GM19035 (cell line): ENCODE results near the gene STK10.

Experiments
- ATAC-seq: cut with Tn5 transposase; IDR thresholded peaks from one replicate; pipeline ENCODE4 v1.9.1; 2021; ENCODE audit not compliant: unreplicated experiment

STK10 gene

DNA sequence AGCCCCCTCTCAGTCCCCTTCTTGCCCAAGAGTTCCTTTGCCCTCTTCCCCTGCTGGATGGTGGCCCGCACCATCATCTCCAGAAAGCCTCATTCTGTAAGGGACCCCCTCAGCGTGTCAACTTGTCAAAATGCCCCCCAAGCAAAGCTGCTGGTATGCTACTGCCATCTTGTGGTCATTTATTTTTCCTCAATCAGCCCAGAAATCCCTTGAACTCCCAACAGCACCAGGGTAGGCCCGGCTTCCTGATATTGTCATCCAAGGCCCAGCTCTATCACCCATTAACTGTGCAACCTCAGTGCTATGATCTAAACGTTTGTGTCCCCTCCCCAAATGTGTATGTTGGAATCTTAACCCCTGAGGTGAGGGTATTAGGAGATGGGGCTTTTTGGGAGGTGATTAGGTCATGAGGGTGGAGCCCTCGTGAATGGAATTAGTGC lies 128.3 kb downstream of the STK10 start:
- ATAC-seq = no peak

DNA sequence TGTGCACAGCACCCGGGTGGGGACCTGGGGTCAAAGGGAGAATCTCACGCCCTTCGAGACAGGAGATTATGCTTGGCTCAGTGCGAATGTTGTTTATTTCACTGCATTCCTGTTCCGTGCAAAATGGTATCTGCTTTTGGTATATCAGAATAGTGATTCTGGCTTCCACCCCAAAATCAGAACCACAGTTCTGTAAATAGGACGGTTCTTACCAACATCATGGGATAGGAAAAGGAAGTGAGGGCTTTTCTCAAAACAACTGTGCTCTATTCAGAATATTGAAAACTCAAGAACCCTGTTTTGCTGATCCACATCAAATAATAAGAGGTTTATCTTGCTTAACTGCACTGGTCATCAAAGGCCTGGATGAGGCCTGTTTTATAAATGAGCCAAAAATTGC lies 129.9 kb downstream of the STK10 start:
- no peak for ATAC-seq

DNA sequence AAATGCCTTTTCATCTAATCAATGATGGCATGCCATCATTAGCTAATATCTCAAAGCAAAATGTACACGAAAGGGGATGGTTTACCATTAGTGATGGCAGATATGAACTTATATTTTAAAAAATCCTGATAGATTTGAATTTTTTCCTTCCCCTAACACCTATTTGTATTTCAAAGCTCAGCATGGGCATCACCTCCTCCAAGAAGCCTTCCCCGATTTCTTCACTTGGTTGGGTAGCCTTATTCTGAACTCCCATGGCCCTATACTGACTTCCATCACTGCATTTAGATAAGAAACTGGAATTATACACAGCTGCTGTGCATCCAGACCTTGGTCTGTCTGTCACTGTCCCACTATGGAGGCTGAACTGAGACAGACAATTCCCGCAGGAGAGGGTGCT lies 132.0 kb downstream of the STK10 start:
- ATAC-seq = no peak

DNA sequence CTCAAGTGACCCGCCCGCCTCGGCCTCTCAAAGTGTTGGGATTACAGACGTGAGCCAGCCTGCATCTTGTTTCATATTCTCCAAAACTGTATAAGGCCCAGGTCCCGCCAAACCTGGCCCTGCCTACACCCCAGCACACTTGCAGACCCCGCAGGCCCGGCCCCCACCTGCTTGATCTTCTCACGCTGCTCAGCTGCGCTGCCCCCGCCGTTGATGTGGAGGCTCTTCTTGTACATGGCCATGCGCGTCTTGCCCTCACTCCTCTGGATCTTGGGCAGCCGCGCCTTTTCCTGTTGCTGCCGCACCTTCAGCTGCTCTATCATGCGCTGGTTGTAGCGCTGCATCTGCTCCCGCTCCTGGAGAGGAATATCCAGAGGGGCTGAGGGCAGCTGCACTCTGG lies 132.6 kb downstream of the STK10 start:
- ATAC-seq = no peak

DNA sequence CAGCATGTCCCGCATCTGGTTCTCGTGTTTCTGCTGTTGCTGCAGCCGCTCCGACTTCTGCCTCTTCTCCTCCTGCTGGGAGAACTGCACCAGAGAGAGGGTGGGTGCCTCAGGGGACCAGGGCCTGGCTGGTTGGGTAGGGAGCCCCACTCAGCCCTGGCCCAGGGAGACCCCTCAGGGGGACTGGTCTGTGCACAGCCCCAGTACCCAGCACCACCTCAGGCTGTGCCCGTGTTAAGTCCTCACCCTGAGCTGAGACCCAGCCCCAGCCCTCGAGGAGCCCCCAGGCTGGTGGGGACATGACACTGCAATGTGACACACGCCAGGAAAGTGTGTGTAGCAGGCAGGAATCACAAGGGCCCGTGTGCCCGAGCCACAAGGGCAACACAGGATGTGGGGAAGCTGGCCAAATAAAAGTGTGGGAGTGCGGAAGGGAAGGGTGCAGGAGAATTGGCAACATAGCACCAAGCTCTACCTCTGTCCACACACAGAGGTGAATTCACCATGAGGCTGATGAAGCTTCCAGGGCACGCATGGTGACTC lies 133.3 kb downstream of the STK10 start:
- ATAC-seq = no peak

DNA sequence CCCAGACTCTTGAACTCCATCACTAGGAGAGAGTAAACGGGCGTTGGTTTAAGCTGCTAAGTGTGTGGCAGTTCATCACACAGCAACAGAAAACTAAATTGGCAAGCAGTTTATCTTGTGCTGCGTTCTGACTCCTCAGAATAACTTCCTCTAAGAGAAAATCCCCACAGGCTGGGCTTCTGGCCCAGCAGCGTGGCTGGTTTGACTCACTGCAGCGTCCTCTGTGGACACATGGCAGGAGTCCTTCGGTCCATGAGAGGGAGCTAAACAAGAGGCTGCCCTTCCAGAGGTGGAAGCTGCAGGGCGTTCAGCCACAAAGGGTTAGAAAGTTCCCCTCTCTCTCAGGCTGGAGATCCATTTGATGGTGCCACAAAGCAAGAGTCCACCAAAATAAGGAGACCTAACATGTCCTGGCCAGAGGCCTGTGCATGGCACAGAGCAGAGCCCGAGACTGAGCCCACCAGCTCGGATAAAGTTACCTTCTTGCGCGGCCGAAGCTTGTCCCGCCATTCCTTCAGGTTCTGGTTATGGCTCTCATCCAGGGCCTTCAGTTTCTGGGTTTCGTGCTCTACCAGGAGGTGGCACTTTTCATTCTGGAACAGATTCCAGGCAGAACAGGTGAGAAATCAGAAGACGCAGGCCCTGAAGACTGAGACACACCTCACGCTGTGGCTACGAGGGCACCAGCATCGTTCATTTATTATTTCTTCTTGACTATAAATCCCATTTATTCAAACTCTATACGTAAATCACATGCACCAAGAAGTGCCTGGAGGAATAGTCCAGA lies 135.4 kb downstream of the STK10 start:
- ATAC-seq = no peak

DNA sequence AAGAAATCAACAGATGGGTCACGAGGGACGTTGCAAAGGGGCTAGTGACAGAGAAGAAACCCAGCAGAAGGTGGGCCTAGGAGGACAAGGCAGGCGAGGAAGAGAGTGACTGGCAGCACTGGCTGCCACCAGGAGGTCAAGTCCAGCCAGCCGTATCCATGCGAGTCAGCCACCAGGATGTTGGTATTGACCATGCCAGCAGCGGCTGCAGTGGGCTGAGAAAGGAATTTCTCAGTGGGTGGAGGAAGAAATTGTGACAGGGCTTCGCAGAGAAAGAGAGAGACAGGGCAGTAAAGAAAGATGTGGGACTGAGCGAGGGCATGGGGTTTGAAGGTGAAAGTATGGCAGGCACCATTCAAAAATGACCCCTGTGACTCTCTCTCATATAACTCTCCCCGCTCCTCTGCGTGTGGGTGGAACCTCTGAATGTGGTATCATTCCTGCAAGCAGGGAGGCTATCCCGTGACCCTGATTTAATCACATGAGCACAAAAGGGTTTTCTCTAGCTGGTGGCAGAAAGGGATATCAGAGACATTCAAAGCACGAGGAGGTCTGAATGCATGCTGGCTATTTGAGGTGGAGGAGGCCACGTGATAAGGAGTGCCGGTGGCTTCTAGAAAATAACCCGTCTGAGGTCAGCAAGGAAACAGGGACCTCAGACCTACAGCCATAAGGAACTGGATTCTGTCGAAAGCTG lies 136.2 kb downstream of the STK10 start:
- no peak for ATAC-seq

DNA sequence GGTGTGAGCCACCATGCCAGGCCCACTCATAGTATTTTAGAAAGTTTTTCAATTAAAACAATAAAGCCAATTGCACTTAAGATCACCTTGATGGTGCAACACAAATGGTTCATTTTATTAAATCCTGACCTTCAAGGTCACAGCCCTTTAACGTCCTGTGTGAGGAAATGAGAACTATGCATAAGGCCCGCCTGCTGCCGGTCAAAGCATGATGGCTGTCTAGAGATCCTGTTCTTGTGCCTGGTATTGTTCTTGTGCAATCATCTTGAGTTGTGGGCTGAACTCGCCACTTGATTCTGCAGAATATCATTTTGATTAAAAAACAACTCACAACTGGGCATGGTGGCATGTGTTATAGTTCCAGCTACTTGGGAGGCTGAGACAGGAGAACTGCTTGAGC lies 137.9 kb downstream of the STK10 start:
- no peak for ATAC-seq

DNA sequence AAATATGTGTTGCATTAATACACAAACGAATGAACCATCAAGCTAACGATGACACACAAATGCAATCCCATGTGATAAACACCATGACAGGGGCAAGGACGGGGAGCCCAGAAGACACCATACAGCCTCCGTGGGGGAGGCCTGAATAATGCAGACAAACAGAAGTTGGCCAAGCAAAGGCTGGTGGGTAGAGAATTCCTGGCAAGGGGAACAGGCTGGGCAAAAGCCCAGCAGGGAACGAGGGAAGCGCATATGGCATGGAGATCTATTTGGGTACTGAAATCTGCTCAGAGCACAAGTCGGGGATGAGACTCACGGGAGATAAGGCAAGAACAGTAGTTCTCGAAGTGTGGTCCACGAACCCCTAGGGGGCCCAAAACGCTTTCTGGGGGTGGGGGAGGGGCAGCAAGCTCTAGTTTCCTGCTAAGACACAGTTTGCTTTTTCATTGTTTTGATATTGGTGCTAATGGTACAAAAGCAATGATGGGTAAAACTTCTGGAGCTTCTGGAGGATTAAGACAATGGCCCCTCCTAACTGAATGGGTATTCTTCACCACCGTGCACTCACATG lies 138.7 kb downstream of the STK10 start:
- ATAC-seq = no peak

DNA sequence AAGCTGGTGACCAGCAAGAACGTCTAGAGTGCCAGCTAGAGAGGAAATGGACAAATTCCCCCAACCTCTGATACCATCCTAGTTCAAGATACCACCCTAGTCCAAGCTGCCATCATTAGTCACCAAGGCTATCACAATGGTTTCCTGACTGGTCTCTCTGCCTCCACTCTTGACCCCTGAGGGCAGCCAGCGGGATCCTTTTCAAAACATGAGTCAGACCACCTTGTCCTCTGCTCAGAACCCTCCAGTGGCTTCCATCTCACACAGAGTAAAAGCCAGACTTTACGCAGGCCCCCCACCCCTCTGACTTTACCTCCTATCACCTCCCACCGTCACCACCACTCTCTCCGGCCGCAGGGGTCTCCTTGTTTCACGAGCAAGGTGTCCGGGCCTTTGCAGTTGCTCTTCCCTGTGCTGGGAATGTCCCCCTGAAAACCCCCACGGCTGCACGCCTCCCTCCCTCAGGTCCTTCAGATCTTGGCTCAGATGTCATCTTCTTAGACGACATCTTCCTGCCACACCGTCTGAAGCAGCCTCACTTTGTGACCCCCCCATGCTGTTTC lies 139.4 kb downstream of the STK10 start:
- ATAC-seq = no peak

DNA sequence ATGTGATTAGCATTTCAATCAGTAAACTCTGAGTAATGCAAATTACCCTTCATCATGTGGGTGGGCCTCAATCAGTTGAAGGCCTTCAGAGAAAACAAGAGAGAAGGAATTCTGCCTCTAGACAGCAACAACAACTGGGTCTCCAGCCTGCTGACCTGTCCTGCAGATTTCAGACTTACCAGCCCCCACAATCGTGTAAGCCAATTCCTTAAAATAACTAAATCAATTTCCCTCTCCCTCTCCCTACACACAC lies 139.9 kb downstream of the STK10 start:
- no peak for ATAC-seq

DNA sequence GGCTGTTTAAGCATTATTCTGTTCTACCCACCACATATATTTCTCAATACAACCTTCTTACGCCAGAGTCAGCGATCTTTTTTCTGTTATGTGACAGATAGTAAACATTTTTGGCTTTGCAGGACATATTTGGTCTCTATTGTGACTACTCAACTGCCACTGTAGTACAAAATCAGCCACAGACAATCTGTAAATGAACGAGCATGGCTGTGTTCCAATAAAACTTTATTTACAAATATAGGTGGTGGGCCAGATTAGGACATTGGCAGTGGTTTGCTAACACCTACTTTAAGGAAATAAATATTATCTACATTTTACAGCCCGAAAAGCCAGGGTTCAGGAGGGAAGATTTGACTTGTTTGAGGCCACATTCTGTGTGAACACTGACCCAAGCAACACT lies 141.4 kb downstream of the STK10 start:
- ATAC-seq = no peak

DNA sequence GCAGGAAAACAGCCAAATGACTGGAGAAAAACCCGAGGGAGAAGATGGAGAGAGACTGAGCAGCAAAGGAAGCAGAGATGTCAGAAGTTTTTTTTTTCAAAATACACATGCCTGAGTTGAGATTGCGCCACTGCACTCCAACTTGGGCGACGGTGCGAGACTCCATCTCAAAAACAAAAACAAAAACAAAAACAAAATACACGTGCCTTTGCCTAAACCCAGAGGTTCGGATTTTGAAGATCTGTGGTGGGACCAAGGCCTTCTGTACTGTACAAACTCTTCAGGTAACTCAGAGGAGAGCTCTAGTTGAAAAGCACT lies 142.8 kb downstream of the STK10 start:
- ATAC-seq = no peak

DNA sequence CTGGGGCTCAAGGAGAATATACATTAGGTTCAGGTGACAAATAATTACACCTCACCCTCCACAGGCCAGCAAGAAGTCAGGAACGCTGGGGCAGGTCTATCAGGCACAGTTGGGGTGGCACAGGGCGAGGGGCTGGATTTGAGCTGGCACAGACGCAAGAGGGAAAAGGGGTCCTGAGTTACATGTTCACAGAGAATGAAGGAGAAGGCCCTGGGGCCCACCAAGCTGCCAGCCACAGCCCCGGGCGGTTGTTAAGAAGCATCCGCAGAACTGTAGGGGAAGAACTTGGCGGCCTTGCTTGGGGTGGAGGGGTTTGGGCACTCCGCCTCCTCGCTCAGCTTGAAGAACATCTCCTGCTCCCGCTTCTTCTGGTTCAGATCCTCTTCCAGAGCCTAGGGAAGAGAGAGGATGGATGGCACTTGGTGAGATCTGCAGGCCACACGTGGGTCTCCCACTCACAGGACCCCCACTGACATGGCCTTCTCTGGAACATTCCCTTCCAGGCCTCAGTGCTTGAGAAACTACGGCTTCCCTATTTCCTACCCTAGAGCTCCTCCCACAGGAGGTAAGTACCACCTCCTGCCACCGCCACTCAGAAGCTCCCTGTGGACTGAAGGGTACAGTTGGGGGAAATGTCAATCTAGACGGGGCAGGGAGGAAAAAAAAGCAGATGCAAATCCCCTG lies 143.3 kb downstream of the STK10 start:
- ATAC-seq = no peak

DNA sequence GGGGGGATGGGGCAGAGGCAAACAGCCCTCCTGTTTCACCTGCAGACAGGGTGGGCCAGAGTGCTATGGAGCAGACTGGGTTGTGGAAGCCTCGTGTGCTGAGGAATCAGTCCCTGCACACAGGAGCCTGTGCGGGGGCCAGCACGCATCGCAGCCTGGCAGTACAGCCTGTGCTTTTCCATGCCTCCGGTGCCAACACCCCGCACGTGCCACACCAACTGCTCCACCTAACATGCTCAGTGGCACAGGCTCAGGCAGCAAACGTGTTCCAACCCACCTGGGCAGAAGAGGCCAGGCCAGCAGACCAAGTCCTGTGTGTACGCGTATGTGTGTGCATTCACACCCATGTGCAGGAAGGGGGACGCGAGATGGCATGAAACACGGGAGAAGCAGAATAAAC lies 144.2 kb downstream of the STK10 start:
- no peak for ATAC-seq

DNA sequence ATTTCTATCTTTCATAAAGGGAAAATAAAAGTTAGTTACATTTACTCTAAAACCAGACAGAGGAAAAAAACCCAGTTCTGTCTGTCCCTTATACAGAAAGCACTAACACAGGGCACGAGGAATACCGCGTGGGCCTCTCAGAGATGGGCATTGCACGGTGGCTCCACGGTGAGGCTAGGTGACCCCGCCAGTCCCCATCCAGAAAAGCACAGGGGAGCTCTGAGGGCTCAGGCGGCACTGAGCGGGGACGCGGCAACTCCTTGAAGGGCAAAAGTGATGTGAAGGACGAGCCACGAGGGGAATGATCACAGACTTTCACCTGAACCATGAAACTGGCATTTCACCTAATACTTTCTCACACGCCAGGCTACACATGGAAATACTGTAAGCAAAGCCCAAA lies 145.8 kb downstream of the STK10 start:
- no peak for ATAC-seq

DNA sequence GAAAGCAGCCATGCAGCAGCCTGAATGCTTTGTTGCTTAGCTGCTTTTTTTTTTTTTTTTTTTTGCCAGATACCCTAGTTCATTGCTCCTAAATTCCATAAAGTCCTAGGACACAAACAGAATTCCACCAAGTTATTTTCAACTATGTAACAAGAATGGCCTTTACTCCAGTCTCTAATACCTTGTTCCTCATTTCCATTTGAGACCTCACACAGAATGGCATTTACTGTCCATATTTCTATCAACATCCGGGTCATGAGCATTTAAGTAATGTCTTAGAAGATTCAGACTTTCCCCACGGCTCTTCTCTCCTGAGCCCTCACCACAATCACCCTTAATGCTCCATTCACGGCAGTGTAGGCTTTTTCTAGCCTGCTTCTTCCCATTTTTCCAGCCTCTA lies 149.9 kb downstream of the STK10 start:
- no peak for ATAC-seq

DNA sequence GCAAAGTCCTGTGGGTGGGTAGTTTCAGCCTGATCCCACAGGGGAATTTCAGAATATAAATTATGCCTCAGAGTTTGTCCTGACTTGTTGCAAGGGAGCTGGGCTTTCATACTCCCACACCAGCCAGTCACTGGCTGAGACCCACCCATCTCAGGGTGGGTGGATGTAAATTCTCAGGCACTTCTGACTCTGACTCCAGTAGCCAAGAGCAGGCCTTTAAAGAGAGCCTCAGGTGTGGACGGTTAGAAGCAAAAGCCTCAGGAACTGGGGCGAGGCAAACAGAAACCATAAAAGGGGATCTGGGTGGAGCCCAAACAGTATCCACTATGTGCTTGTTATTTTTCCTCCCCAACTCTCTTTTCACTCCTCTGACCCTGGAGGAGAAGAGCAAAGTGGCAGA lies 153.0 kb downstream of the STK10 start:
- peak; percentile 79 for ATAC-seq

DNA sequence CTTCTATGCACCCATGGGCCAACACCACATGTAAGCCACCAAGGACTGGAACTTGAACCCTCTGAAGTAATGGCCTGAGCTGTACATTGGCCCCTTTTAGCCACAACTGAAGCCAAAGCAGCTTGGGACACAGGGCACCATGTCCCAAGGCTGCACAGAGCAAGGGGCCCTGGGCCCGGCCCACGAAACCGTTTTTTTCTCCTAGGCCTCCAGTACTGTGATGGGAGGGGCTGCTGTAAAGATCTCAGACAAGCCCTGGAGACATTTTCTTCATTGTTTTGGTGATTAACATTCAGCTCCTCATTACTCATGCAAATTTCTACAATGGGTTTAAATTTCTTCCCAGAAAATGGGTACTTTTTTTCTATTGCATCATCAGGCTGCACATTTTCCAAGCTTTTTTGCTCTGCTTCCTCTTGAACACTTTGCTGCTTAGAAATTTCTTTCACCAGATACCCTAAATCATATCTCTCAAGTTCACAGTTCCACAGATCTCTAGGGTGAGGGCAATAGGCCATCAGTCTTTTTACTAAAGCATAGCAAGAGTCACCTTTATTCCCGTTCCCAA lies 156.0 kb downstream of the STK10 start:
- ATAC-seq = no peak

DNA sequence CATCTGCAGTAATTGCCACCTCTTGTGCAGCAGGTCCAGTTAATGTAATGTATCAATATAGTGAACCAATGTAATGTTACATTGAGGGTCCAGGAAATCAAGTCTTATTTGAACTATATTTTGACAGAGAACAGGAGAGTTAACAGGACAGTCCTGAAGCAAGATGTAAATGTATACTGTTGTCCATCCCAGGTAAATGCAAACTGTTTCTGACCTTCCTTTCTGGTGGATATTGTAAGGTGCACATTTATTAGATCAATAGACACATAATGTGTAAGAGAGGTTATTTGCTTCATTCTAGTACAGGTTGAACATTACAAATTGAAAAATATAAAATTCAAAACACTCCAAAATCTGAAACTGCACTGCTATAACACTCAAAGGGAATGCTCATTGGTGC lies 158.1 kb downstream of the STK10 start:
- no peak for ATAC-seq

DNA sequence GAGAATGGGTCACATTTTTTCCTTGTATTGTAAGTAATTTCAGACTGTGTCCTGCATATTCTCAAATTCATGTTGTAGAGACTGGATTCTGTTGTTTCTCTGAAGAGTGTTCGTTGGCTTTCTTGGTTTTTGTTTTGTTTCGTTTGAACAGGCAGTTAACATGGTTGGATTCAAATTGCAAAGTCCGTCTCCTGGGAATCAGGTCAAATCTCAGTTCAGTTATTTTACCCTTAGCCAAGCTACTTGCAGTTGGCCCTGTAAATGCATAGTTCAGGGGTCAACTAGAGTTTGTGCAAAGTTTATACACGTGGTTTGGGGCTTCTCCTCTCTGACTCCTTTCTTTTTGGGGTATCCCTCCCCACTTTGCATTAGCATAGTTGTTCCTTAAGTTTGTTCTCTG lies 159.9 kb downstream of the STK10 start:
- no peak for ATAC-seq
